Gastrocnemius medialis (tissue), 4 donors: ENCODE results near the gene ACACB.

Experiments
- CTCF ChIP-seq, 5 experiments: fragments of 450-650 bp in 3 of 5; fragments of 200-600 bp in 2 of 5; sonication (generic) in 2 of 5; IDR thresholded peaks in 4 of 5; conservative IDR thresholded peaks in 1 of 5; 1 replicate in 4 of 5; 2 replicates in 1 of 5; pipeline ENCODE4 v1.5.1; 2016 to 2019; ENCODE audit warnings: antibody characterized with exemption in 5 of 5, mild to moderate bottlenecking in 3 of 5, moderate library complexity in 3 of 5
- POLR2A ChIP-seq, 2 donors: fragments of 450-650 bp; IDR thresholded peaks; one replicate each; pipeline ENCODE4 v1.6.1; 2017; ENCODE audit warnings: antibody characterized with exemption in 2 of 2, mild to moderate bottlenecking in 2 of 2, moderate library complexity in 2 of 2

GRCh38 chr12:109288571-109288970 lies 172.2 kb downstream of the ACACB start:
- TF ChIP-seq POLR2A (IDR thresholded peaks at IDR 0.05) (no peak), CTCF (IDR thresholded peaks at IDR 0.05 in 4 of 5, conservative IDR thresholded peaks at IDR 0.05 in 1 of 5) (no peak)
